Measurements from ENCODE around the gene SRBD1. TPM values are rescaled to one million over a fixed set of nuclear protein-coding genes. Genes with fewer than 3 reads are reported as not detected.

Gene SRBD1
- total RNA-seq, 1 donor from 2014 or later = 18.3 TPM

DNA sequence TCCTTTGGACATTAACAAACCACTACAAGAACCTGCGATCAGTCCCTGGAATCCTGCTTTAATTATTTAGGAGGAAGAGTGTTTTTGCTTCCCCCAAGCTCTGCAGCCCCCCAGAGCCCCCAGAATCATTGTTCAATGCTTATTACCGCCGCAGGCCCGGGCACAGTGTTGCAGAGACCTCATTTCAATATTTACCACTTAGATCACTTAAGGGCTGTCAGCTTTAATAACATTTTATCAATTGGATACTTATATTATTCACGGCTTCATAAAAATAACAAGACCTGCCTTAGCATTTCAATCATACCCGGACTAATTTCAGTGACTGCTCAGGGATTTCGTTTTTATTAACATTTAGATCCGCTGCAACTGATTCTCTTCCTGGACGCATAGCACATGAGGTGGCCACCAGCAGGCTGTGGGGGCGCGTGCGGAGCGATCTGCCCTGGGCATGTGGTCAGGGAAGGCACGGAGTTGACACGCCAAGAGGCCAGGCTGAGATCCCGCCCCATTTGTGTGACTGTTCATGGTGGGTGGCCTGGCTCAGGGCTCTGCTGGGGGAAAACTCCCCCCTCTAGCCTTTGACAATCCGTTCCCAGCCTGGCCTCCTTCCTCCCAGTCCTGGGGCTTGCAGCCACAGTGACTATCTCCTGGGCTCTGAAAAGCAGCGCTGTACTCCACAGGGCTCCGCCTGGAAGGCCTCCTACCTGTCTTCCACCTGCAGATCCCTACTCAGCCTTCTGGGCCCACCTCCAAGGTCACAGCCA lies 267.6 kb downstream of the SRBD1 start:
- DNase-seq (ENCODE audit: low spot score) = no peak
- no peak overlapping the region for H3K4me3 Mint-ChIP-seq
- H3K4me1 Mint-ChIP-seq (ENCODE audit: low read depth) = no peaks in the 10 kb centered on the region
- H3K36me3 Mint-ChIP-seq (ENCODE audit: low read depth) = no peaks in the 10 kb centered on the region
- H3K9me3 Mint-ChIP-seq = no peaks in the 10 kb centered on the region
- no peak overlapping the region for H3K27ac Mint-ChIP-seq
- intact Hi-C loops (cut with micrococcal nuclease) = no loop called here
- peaks cover 3% of the 10 kb centered on the region for H3K27me3 Mint-ChIP-seq (ENCODE audit: insufficient read depth)

DNA sequence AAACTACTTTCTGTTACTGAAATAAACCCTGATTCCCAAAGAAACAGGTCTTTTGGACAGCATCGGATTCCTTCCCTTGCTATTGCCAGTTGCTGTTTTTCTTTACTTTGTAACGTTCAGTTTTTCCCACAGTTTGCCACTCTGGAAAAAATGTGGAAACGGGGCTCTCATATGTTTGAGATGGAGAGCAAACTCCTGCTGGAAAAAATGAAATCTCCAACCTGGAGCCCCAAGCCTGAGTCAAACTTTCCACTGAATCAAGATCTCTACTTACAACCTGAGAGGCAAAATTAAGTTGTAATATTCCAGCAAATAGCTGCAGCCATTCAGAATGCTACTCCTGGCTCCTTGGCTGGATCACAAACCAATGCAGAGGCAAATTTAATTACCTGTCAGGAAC lies 270.7 kb downstream of the SRBD1 start:
- H3K9me3 Mint-ChIP-seq = no peaks in the 10 kb centered on the region
- intact Hi-C loops (cut with micrococcal nuclease) = no loop called here
- no peak for DNase-seq (ENCODE audit: low spot score)
- H3K27ac Mint-ChIP-seq = no peak overlapping the region
- H3K27me3 Mint-ChIP-seq (ENCODE audit: insufficient read depth) = peaks cover 8% of the 10 kb centered on the region
- no peak overlapping the region for H3K4me3 Mint-ChIP-seq
- H3K36me3 Mint-ChIP-seq (ENCODE audit: low read depth) = no peaks in the 10 kb centered on the region
- no peaks in the 10 kb centered on the region for H3K4me1 Mint-ChIP-seq (ENCODE audit: low read depth)

DNA sequence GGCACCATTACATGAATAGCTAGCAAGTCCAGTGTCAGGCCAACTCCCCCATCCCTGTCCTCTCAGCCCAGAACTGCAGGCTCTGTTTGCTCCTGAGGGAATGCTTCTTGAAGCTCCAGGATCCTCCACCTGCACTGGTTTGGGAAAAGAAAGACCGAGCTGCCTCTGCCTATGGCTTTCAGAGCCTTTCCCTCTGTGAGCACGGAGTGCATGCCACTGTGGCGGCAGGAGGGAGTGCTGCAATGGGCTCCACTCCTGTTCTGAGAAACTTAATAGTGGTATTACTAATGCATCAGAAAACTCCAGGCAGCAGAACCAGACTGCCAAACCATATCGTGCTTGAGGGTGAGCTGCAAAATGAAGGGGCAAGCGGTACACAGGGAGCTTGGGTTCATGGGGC lies 271.8 kb downstream of the SRBD1 start:
- H3K27ac Mint-ChIP-seq = no peak overlapping the region
- no peaks in the 10 kb centered on the region for H3K4me1 Mint-ChIP-seq (ENCODE audit: low read depth)
- H3K9me3 Mint-ChIP-seq = no peaks in the 10 kb centered on the region
- no peak for DNase-seq (ENCODE audit: low spot score)
- no peaks in the 10 kb centered on the region for H3K36me3 Mint-ChIP-seq (ENCODE audit: low read depth)
- intact Hi-C loops (cut with micrococcal nuclease) = no loop called here
- H3K27me3 Mint-ChIP-seq (ENCODE audit: insufficient read depth) = peaks cover 8% of the 10 kb centered on the region
- no peak overlapping the region for H3K4me3 Mint-ChIP-seq

Other genes with a start within 250 kb of the SRBD1 start
- 11.7 and 12.7 TPM in 2 replicates for gene PRKCE, start 40.4 kb upstream of the SRBD1 start, total RNA-seq

Data from activated T-helper 1 cell treated with anti-CD3 and anti-CD28 coated beads, Interleukin-12 subunit alpha, Interleukin-12 subunit beta, Interleukin-2, Interleukin-4 antibody, amounts not matched to agents 30 ng/mL and 10 ng/mL and 1 ng/mL, durations not matched to agents 14 hours and 24 hours and 36 hours (primary cell).